K562 (cell line): ENCODE results near the gene TOM1L2. TPM values are rescaled to one million over a fixed set of nuclear protein-coding genes. Genes with fewer than 3 reads are reported as not detected.
A peak's percentile ranks its signal among the peaks of the same experiment; 100 is the strongest.

Source experiments
- ATF7 ChIP-seq: fragments of 450-650 bp; IDR thresholded peaks from 2 replicates; pipeline ENCODE4 v1.7.1; 2014; ENCODE audit warnings: mild to moderate bottlenecking, moderate library complexity
- CC2D1A ChIP-seq: fragments of 450-650 bp; IDR thresholded peaks from 2 replicates; pipeline ENCODE4 v1.6.1; 2017; ENCODE audit warnings: mild to moderate bottlenecking
- HCFC1 ChIP-seq: IDR thresholded peaks from 2 replicates; pipeline ENCODE4 v1.6.1; 2012; ENCODE audit warnings: low read depth, low read length, improper control_type of control experiment
- HDAC2 ChIP-seq: fragments of 450-650 bp; IDR thresholded peaks from 2 replicates; pipeline ENCODE4 v1.6.1; 2016; ENCODE audit warnings: mild to moderate bottlenecking
- HSF4 ChIP-seq: fragments of 250-450 bp; sonication (Bioruptor Pico); IDR thresholded peaks from 2 replicates; pipeline ENCODE4 v2.1.2; 2022; ENCODE audit warnings: mild to moderate bottlenecking, moderate library complexity, borderline replicate concordance
- MIER1 ChIP-seq: fragments of 450-650 bp; IDR thresholded peaks from 2 replicates; pipeline ENCODE4 v1.6.1; 2016; ENCODE audit warnings: antibody characterized with exemption, mild to moderate bottlenecking, low read depth
- NCOR1 ChIP-seq: fragments of 450-650 bp; IDR thresholded peaks from 2 replicates; pipeline ENCODE4 v1.6.1; 2016; ENCODE audit warnings: mild to moderate bottlenecking, moderate library complexity
- PTBP1 ChIP-seq: fragments of 200-400 bp; formaldehyde crosslinking; IDR thresholded peaks from 2 replicates; pipeline ENCODE4 v1.6.1; 2017; ENCODE audit warnings: low read depth, low read length
- SMC3 ChIP-seq: conservative IDR thresholded peaks from 2 replicates; pipeline ENCODE4 v1.6.1; 2011; ENCODE audit warnings: low read depth, low read length, improper control_type of control experiment; ENCODE audit not compliant: insufficient read depth
- SP2 ChIP-seq: IDR thresholded peaks from 2 replicates; pipeline ENCODE4 v1.6.1; 2011; ENCODE audit warnings: mild to moderate bottlenecking, low read depth, low read length, moderate library complexity; ENCODE audit not compliant: poor library complexity, severe bottlenecking; ENCODE audit errors: extremely low read depth
- TRIM28 ChIP-seq: fragments of 450-650 bp; IDR thresholded peaks from 2 replicates; pipeline ENCODE4 v1.6.1; 2017
- ZNF644 ChIP-seq: fragments of 200-800 bp; sonication (Bioruptor generic); IDR thresholded peaks from 2 replicates; pipeline ENCODE4 v1.6.1; 2016; ENCODE audit warnings: low read depth, missing genetic modification characterization, missing compliant biosample characterization
- polyA plus RNA-seq, 8 experiments: library from polyadenylated mRNA; depleted of rRNA in 4 of 8; stranded (reverse) in 5 of 8; unstranded in 3 of 8; fragments of >200 nt; fragmentation: Nextera tagmentation in 2 of 8; fragmentation: Illumina TruSeq in 1 of 8; extraction: Ambion mirVana in 2 of 8; extraction: Trizol in 1 of 8; gene quantifications; 2 replicates each; pipeline versions ENCODE4 v1.2.1 to v1.2.3, GENCODE V29; 2011 to 2014; ENCODE audit warnings: inconsistent platforms in 1 of 8, missing spikeins in 1 of 8
- total RNA-seq, 7 experiments: library from RNA; depleted of rRNA in 6 of 7; stranded (reverse); fragments of >200 nt in 6 of 7; fragmentation: Illumina TruSeq in 2 of 7; extraction: Trizol in 2 of 7; gene quantifications; 2 replicates each; pipeline versions ENCODE4 v1.2.1 to v1.2.3, GENCODE V29; 2011 to 2021; ENCODE audit warnings: low replicate concordance in 1 of 7
- TF ChIP-seq, protein P1 (sequence below), 2 experiments: fragments of 450-650 bp in 1 of 2; sonication (generic) in 1 of 2; formaldehyde crosslinking; conservative IDR thresholded peaks; 2 replicates each; pipeline versions ENCODE4 v1.4.0 to v1.8.1; 2020 to 2022; ENCODE audit warnings: mild to moderate bottlenecking in 1 of 2, missing genetic modification reagents in 1 of 2
- TF ChIP-seq, protein P2 (sequence below): fragments of 450-650 bp; IDR thresholded peaks from 2 replicates; pipeline ENCODE4 v1.7.0; 2016; ENCODE audit warnings: borderline replicate concordance
- TF ChIP-seq, protein P3 (sequence below): fragments of 450-650 bp; formaldehyde crosslinking; IDR thresholded peaks from 2 replicates; pipeline ENCODE4 v1.4.0; 2022; ENCODE audit warnings: missing genetic modification characterization
- TF ChIP-seq, protein P4 (sequence below): sonication (generic); formaldehyde crosslinking; IDR thresholded peaks from 2 replicates; pipeline ENCODE4 v1.8.1; 2023; ENCODE audit warnings: mild to moderate bottlenecking, missing genetic modification reagents
- TF ChIP-seq, protein P5 (sequence below): fragments of 250-450 bp; sonication (Bioruptor Pico); IDR thresholded peaks from 2 replicates; pipeline ENCODE4 v1.5.0; 2021; ENCODE audit warnings: mild to moderate bottlenecking, moderate library complexity

Gene TOM1L2
- total and polyA plus RNA-seq, 9 of the 15 experiments (the other 6 are each of a cell fraction or from before 2014, with no cell fraction given) = 0.07 to 6.0 (median 2.5) TPM

DNA sequence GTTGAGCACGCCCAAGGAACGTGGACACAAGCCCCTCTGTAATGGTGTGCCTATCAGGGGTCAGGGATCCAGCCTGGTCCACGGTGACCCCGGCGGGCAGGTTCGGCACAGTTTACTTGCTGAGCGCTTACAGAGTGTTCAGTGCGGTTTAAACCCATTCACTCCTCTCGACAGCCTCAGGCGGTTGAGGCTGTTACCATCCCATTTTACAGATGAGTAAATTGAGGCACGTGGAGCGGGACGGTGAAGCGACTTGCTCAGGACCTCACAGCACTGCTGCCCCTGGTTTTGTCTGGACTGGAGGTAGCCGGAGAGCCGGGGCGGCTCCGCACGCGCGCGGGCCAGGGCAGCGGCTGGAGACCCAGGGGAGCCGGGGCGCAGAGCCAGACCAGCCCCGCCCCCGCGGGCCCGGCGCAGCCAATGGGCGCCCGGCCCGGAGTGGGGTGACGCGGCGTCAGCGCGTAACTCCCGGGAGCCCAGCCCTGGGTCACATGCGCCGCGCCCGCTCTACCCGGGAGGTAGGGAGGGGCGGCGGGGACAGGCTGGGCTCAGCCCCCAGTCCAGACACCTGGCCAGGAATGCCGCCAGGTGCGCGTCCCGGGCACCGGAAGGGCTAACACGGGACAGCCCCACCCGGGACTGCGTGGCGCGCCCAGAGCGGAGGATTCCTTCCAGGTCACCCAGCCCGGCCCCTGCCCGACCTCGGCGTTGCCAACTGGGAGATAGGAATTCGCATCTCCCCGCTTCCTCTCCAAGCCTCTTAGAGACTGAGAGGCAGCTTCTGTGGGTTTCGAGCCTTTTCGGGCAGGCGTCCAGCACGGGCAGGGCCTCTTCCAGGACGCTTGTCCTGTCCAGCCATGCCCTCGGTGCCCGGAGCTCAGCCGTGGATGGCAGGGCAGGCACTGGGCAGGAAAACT, 132.2 kb downstream of the TOM1L2 start (continued):
- TF ChIP-seq NCOR1 (peak; percentile 8; the same call in 1 of the 2 replicates), ATF7 (peak; percentile 70), HCFC1 (no peak), MIER1 (no peak), CC2D1A (0 out of 2 replicates have a peak, but pooled peaks have one; percentile 16), HDAC2 (no peak), SMC3 (no peak), TRIM28 (no peak), ZNF644 (tag) (peak; percentile 43; the same call in 1 of the 2 replicates), SP2 (no peak), HSF4 (CRISPR knock-in tag) (no peak), PTBP1 (0 out of 2 replicates have a peak, but pooled peaks have one; percentile 54)
- TF ChIP-seq, protein P1, sequence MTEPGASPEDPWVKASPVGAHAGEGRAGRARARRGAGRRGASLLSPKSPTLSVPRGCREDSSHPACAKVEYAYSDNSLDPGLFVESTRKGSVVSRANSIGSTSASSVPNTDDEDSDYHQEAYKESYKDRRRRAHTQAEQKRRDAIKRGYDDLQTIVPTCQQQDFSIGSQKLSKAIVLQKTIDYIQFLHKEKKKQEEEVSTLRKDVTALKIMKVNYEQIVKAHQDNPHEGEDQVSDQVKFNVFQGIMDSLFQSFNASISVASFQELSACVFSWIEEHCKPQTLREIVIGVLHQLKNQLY (CRISPR knock-in tag; conservative IDR thresholded peaks at IDR 0.05) = no peak
- TF ChIP-seq, protein P2, sequence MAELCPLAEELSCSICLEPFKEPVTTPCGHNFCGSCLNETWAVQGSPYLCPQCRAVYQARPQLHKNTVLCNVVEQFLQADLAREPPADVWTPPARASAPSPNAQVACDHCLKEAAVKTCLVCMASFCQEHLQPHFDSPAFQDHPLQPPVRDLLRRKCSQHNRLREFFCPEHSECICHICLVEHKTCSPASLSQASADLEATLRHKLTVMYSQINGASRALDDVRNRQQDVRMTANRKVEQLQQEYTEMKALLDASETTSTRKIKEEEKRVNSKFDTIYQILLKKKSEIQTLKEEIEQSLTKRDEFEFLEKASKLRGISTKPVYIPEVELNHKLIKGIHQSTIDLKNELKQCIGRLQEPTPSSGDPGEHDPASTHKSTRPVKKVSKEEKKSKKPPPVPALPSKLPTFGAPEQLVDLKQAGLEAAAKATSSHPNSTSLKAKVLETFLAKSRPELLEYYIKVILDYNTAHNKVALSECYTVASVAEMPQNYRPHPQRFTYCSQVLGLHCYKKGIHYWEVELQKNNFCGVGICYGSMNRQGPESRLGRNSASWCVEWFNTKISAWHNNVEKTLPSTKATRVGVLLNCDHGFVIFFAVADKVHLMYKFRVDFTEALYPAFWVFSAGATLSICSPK = no peak
- TF ChIP-seq, protein P3, sequence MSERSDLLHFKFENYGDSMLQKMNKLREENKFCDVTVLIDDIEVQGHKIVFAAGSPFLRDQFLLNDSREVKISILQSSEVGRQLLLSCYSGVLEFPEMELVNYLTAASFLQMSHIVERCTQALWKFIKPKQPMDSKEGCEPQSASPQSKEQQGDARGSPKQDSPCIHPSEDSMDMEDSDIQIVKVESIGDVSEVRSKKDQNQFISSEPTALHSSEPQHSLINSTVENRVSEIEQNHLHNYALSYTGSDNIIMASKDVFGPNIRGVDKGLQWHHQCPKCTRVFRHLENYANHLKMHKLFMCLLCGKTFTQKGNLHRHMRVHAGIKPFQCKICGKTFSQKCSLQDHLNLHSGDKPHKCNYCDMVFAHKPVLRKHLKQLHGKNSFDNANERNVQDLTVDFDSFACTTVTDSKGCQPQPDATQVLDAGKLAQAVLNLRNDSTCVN = no peak
- TF ChIP-seq, protein P4, sequence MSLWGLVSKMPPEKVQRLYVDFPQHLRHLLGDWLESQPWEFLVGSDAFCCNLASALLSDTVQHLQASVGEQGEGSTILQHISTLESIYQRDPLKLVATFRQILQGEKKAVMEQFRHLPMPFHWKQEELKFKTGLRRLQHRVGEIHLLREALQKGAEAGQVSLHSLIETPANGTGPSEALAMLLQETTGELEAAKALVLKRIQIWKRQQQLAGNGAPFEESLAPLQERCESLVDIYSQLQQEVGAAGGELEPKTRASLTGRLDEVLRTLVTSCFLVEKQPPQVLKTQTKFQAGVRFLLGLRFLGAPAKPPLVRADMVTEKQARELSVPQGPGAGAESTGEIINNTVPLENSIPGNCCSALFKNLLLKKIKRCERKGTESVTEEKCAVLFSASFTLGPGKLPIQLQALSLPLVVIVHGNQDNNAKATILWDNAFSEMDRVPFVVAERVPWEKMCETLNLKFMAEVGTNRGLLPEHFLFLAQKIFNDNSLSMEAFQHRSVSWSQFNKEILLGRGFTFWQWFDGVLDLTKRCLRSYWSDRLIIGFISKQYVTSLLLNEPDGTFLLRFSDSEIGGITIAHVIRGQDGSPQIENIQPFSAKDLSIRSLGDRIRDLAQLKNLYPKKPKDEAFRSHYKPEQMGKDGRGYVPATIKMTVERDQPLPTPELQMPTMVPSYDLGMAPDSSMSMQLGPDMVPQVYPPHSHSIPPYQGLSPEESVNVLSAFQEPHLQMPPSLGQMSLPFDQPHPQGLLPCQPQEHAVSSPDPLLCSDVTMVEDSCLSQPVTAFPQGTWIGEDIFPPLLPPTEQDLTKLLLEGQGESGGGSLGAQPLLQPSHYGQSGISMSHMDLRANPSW (CRISPR knock-in tag) = no peak
- TF ChIP-seq, protein P5, sequence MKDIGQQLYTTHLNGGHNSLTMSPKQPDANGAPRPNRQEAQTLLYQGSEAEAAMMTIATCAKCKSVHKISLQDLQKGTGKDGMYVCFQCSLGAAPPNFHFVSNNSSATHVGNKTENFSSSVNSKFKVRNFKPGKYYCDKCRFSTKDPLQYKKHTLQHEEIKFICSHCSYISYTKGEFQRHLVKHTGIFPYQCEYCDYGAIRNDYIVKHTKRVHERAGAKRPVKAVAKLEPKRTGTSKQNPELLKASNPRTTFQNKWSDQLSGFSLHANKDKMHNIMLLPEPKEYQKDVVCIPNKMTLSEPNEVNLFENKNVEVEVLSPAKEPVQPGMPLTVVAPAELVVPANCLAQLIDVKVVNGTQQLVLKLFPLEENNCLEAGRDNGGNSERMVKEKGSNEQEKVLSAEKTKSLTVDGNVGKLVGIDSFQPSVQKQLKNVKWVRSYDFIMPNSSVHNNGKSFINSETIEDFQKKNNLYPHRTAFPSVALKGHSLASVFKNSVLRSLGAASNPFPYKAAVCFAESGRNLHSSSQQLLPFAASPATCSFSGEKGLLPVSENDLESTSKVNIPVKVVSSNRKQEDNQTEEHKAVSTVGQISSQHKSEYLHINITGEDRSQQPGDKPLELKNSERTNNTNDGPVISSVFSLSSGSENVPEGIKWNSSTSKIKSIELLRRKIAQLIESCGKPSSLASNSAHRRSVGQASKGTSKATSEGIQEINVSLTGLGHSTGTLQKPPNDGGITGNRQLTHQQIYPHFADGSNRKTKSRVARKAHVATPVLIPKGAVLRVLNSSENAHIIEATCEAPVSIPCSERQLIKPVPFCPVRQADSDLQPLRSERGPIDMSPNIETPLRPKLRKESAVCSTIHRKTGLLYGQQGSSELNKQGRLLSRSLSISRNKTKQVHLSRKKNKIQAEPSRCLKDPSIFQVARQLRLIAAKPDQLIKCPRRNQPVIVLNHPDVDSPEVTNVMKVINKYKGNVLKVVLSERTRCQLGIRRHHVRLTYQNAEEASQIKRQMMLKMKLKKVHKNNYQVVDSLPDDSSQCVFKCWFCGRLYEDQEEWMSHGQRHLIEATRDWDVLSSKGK (CRISPR knock-in tag) = no peak
